ENCODE measurements around the gene TSPEAR. TPM values are rescaled to one million over a fixed set of nuclear protein-coding genes. Genes with fewer than 3 reads are reported as not detected.

TSPEAR gene
- total and polyA plus RNA-seq, 2 donors (not counting 1 experiment from before 2014, with no cell fraction given), result not detected

DNA sequence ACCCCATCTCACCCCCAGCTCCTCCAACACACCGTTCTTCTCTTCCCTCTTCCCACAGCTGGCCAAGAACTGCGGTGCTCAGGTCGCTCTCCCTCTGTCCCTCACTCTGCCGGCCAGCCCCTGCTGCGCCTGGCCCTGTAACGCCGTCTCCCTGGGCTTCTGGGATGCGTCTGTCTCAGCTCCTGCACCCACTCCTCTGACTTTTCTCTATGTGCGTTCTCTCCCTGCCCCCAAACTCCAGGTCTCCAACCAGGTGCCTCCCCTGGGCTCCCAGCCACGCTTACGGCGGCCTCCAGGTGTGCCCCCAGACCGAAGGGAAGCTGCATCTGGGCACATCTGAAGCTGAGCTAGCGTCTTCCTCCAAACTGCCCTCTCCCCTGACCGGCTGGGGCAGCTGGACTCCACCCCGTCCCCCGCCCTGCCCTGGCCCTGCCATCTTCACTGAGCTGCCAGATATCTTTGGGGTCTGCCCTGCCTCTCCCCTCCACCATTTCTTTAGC is 11.8 kb downstream of the TSPEAR start:
- no peak for ATAC-seq (ENCODE audit: low read depth)
- Mint-ChIP-seq H3K4me3 (no peak overlapping the region), H3K9me3 (ENCODE audit: insufficient read depth) (no peaks in the 10 kb centered on the region), H3K4me1 (no peaks in the 10 kb centered on the region), H3K27me3 (peaks cover 58% of the 10 kb centered on the region), H3K27ac (no peak overlapping the region)
- ChIA-PET POLR2A (no interaction called here), CTCF (no interaction called here)
- 54% methylated on average over 17 of the region's 17 CpGs for whole genome bisulfite sequencing (ENCODE audit: insufficient coverage)
- H4K20me1 ChIP-seq (ENCODE audit: control insufficient read depth, insufficient read depth, low read length, poor library complexity, severe bottlenecking), result no peaks in the 10 kb centered on the region
- no peak overlapping the region for H3K27ac ChIP-seq (ENCODE audit: low read length in 2 of 2)
- peaks cover 0 to 54% (median 17%) of the 10 kb centered on the region in 4 experiments for H3K27me3 ChIP-seq (replicated peaks in 1 of 4; ENCODE audit: control extremely low read depth in 1 of 4, control insufficient read depth in 3 of 4, insufficient read depth in 4 of 4, low read length in 3 of 4)
- no peak overlapping the region for H3K4me3 ChIP-seq (ENCODE audit: control extremely low read depth in 1 of 5, extremely low read depth in 1 of 5, insufficient read depth in 1 of 5, low read depth in 2 of 5, low read length in 4 of 5)
- no peaks in the 10 kb centered on the region for H3K36me3 ChIP-seq (replicated peaks in 1 of 2; ENCODE audit: control extremely low read depth in 1 of 2, control insufficient read depth in 1 of 2, extremely low read depth in 1 of 2, insufficient read depth in 2 of 2, low read length in 1 of 2)
- intact Hi-C loops (cut with micrococcal nuclease), result no loop called here
- H3K9ac ChIP-seq (ENCODE audit: low read length), result no peak overlapping the region
- no peak overlapping the region for H3K4me2 ChIP-seq (replicated peaks; ENCODE audit: low read depth, low read length, poor library complexity, severe bottlenecking)
- no peaks in the 10 kb centered on the region for H3K79me2 ChIP-seq (ENCODE audit: control insufficient read depth, insufficient read depth, low read length)
- no peak overlapping the region for H2AFZ ChIP-seq (ENCODE audit: insufficient read depth, low read depth, low read length, poor library complexity, severe bottlenecking)
- peaks cover 0 to 23% (median 0%) of the 10 kb centered on the region in 3 donors for H3K9me3 ChIP-seq (ENCODE audit: control extremely low read depth in 1 of 3, control insufficient read depth in 2 of 3, insufficient read depth in 1 of 3, low read length in 2 of 3)
- no peak for DNase-seq
- no peak for TF ChIP-seq EZH2 (IDR thresholded peaks at IDR 0.05; ENCODE audit: borderline replicate concordance, insufficient read depth, low read depth, low read length, poor library complexity, severe bottlenecking)
- TF ChIP-seq, protein P1, sequence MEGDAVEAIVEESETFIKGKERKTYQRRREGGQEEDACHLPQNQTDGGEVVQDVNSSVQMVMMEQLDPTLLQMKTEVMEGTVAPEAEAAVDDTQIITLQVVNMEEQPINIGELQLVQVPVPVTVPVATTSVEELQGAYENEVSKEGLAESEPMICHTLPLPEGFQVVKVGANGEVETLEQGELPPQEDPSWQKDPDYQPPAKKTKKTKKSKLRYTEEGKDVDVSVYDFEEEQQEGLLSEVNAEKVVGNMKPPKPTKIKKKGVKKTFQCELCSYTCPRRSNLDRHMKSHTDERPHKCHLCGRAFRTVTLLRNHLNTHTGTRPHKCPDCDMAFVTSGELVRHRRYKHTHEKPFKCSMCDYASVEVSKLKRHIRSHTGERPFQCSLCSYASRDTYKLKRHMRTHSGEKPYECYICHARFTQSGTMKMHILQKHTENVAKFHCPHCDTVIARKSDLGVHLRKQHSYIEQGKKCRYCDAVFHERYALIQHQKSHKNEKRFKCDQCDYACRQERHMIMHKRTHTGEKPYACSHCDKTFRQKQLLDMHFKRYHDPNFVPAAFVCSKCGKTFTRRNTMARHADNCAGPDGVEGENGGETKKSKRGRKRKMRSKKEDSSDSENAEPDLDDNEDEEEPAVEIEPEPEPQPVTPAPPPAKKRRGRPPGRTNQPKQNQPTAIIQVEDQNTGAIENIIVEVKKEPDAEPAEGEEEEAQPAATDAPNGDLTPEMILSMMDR (IDR thresholded peaks at IDR 0.05), result no peak
- no peaks in the 10 kb centered on the region for H3K4me1 ChIP-seq (ENCODE audit: control insufficient read depth in 2 of 2, insufficient read depth in 2 of 2, low read length in 2 of 2)

DNA sequence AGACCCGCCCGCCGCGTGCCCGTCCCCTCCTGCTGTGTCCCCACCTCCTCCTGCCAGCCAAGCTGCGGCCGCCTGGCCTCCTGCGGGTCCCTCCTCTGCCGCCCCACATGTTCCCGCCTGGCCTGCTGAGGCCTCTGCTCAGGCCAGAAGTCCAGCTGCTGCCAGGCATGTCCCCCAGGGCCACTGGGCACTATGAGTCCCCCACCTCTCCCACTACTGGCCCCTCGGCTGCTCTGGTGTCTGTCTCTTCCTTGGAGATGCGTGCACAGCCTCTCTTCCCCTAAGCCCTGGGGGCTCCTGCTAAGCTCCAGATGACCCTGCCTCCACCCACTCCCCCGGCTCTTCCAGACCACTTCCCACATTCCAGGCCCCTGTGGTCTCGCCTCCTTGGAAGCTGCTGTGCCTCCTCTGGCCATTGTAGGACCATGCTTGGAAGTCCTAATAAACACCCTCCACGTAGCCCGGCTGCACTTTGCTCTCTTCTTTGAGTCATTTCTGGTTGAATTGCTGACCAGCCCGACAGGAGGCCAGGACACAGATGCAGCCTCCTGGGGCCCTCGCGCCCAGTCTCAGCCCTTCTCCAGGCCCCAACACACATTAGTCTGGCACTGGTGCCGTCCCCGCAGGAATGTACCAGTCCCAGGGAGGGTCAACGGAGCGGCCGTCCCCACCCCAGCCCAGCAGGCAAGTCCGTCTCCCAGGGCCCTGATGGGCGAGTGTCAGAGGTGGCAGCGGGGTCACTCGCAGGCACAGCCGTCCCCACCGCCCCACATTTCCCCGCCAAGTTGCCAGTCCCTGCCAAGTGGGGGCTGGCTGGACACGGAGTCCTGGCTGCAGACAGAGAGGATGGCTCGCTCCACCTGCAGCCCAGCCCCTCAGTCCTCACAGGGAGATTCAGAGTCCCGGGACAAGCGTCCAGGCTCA is 13.3 kb downstream of the TSPEAR start:
- Histone ChIP-seq H3K4me2 (replicated peaks; ENCODE audit: low read depth, low read length, poor library complexity, severe bottlenecking) (no peak overlapping the region), H3K4me3 (ENCODE audit: control extremely low read depth in 1 of 5, extremely low read depth in 1 of 5, insufficient read depth in 1 of 5, low read depth in 2 of 5, low read length in 4 of 5) (no peak overlapping the region), H3K4me1 (ENCODE audit: control insufficient read depth in 2 of 2, insufficient read depth in 2 of 2, low read length in 2 of 2) (no peaks in the 10 kb centered on the region), H3K9me3 (ENCODE audit: control extremely low read depth in 1 of 3, control insufficient read depth in 2 of 3, insufficient read depth in 1 of 3, low read length in 2 of 3) (peaks cover 1 to 10% (median 6%) of the 10 kb centered on the region in 3 donors), H3K79me2 (ENCODE audit: control insufficient read depth, insufficient read depth, low read length) (no peaks in the 10 kb centered on the region), H3K36me3 (replicated peaks in 1 of 2; ENCODE audit: control extremely low read depth in 1 of 2, control insufficient read depth in 1 of 2, extremely low read depth in 1 of 2, insufficient read depth in 2 of 2, low read length in 1 of 2) (no peaks in the 10 kb centered on the region), H3K9ac (ENCODE audit: low read length) (no peak overlapping the region), H3K27me3 (replicated peaks in 1 of 4; ENCODE audit: control extremely low read depth in 1 of 4, control insufficient read depth in 3 of 4, insufficient read depth in 4 of 4, low read length in 3 of 4) (peaks cover 0 to 39% (median 10%) of the 10 kb centered on the region in 4 experiments), H3K27ac (ENCODE audit: low read length in 2 of 2) (no peak overlapping the region), H2AFZ (ENCODE audit: insufficient read depth, low read depth, low read length, poor library complexity, severe bottlenecking) (no peak overlapping the region), H4K20me1 (ENCODE audit: control insufficient read depth, insufficient read depth, low read length, poor library complexity, severe bottlenecking) (no peaks in the 10 kb centered on the region)
- Mint-ChIP-seq H3K27ac (no peak overlapping the region), H3K4me1 (no peaks in the 10 kb centered on the region), H3K27me3 (peaks cover 59% of the 10 kb centered on the region), H3K9me3 (ENCODE audit: insufficient read depth) (peaks cover 4% of the 10 kb centered on the region), H3K4me3 (no peak overlapping the region)
- no peak for ATAC-seq (ENCODE audit: low read depth)
- DNase-seq, result no peak
- ChIA-PET POLR2A (no interaction called here), CTCF (no interaction called here)
- intact Hi-C loops (cut with micrococcal nuclease), result no loop called here
- 42% methylated on average over 33 of the region's 35 CpGs for WGBS (ENCODE audit: insufficient coverage)
- TF ChIP-seq, protein P1 (IDR thresholded peaks at IDR 0.05), result no peak
- TF ChIP-seq EZH2 (IDR thresholded peaks at IDR 0.05; ENCODE audit: borderline replicate concordance, insufficient read depth, low read depth, low read length, poor library complexity, severe bottlenecking), result no peak

All from B cell (primary cell).